NCI-H774 (cell line): ENCODE data around the gene PUS1.
"Not testable (repeated sequence)": the region's sequence is repeated elsewhere in the genome, so short reads cannot be mapped to it uniquely, and the experiment has no call there.

Experiments used
- DNase-seq: peaks from one replicate; lab custom pipeline; 2025; lab: John Stamatoyannopoulos, UW

The PUS1 gene

DNA sequence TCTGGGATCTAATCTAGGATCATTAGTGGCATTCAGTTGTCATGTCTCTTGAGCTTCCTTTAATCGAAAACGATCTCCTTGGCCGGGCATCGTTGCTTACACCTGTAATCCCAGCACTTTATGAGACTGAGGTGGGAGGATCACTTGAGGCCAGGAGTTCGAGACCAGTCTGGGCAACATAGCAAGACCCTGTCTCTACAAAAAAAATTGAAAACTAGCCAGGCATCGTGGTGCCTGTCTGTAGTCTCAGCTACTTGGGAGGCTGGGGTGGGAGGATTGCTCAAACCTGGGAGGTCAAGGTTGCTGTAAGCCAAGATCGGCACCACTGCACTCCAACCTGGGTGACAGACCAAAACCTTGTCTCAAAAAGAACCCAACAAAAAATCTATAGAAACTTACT, 9.0 kb downstream of the PUS1 start:
- DNase-seq, result no peak

DNA sequence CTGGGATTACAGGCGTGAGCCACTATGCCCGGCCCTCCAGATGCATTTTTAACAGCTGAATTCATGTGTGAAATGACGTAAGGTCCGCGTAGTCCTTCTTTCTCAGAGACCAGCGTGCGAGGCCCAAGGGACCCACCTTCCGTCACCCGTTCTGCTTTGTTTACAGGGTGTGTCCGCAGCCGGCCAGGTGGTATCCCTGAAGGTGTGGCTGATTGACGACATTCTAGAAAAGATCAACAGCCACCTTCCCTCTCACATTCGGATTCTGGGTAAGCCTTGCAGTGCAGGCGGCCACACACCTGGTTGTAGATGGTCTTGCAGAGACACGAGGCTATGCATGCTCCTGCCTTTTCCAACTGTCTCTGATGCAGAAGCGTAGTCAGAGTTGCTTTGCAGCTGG, 9.9 kb downstream of the PUS1 start:
- DNase-seq, result no peak

DNA sequence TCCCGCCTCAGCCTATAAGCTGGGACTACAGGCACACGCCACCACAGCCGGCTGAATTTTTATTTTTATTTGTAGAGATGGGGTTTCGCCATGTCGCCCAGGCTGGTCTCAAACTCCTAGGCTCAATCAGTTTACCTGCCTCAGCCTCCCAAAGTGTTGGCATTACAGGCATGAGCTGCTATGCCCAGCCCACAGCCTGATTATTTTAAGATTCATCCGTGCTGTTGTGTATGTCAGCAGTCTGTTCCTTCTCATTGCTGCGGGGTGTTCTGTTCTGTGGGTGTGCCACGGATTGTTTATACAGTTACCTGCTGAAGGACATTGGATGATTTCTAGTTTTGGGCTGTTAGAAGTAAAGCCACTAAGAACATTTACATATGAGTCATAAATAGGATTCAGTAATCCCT, 11.1 kb downstream of the PUS1 start:
- no peak for DNase-seq

DNA sequence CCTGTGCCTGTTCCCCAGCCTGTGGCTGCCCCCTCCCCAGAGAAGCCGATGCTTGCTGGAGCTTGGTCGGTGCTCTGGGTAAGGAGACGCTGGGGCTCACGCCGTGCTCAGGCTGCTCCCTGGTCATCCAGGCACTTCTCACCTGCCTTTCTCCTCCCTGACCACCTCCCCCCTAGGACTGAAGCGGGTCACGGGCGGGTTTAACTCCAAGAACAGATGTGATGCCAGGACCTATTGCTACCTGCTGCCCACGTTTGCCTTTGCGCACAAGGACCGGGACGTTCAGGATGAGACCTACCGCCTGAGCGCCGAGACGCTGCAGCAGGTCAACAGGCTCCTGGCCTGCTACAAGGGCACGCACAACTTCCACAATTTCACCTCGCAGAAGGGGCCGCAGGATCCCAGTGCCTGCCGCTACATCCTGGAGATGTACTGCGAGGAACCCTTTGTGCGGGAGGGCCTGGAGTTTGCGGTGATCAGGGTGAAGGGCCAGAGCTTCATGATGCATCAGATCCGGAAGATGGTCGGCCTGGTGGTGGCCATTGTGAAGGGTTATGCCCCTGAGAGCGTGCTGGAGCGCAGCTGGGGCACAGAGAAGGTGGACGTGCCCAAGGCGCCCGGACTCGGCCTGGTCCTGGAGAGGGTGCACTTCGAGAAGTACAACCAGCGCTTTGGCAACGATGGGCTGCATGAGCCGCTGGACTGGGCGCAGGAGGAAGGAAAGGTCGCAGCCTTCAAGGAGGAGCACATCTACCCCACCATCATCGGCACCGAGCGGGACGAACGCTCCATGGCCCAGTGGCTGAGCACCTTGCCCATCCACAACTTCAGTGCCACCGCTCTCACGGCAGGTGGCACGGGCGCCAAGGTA, 12.3 kb downstream of the PUS1 start:
- no peak for DNase-seq

DNA sequence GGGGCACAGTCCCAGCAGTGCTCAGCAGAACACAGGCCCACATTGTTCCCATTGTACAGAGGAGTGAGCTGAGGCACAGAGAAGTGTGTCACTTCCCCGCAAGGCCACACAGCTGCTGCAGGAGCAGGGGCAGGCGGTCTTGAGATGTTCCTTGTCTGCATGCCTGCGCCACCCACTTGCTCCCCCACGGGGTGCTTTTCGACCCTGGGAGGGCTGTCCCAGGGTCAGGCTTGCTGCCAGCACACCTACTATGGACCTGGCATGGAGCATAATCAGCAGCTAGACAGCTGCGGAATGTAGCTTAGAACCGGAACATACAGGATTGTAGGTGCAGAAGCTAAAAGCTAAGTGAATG, 12.9 kb downstream of the PUS1 start:
- DNase-seq, result no peak

DNA sequence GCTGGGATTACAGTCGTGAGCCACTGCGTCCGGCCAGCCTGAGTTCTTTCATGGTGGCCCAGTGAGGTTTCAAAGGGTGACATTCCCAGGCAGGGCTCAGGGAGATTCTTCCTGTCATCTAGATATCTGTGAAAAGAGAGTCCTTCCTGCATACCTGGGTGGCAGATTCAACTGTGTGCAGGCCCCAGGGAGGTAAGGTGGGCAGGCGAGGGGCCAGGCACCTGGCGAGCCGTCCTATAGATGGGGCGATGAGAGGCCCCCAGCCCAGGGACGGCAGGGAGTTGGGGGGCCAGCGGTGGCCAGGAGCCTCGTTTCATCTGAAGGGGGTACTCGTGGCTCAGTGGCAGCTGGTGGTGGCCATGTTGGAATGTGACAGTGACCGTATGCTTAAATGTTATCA, 13.6 kb downstream of the PUS1 start:
- DNase-seq, result no peak

DNA sequence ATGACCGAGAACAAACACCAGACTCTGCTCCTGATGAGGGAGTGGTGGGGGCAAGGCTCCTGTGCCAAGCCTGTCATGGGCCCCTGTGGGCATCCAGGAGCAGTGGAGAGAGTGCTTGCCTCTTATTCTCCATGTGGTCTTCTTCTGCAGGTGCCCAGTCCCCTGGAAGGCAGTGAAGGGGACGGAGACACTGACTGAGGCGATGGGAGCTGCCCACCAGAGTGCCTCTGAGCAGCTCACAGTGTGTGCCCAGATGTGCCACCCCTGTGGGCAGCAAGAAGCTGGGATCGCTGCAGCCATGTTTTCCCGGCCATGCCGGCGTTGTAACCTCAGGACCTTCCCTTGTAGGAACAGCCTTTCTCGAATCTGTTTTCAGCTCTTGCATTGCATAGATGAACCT, 14.3 kb downstream of the PUS1 start:
- no peak for DNase-seq

DNA sequence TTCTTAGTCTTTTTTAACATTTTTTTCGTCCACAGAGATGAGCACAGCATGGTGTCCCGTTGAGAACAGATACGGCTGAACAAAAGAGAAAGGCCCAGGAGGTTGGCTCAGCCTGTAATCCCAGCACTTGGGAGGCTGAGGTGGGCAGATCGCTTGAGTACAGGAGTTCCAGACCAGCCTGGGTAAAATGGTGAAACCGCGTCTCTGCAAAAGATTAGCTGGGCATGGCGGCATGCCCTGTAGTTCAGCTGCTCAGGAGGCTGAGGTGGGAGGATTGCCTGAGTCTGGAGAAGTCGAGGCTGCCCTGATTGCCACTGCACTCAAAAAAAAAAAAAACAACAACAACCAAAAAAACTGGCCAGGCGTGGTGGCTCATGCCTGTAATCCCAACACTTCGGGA, 14.8 kb downstream of the PUS1 start:
- DNase-seq, result no peak

DNA sequence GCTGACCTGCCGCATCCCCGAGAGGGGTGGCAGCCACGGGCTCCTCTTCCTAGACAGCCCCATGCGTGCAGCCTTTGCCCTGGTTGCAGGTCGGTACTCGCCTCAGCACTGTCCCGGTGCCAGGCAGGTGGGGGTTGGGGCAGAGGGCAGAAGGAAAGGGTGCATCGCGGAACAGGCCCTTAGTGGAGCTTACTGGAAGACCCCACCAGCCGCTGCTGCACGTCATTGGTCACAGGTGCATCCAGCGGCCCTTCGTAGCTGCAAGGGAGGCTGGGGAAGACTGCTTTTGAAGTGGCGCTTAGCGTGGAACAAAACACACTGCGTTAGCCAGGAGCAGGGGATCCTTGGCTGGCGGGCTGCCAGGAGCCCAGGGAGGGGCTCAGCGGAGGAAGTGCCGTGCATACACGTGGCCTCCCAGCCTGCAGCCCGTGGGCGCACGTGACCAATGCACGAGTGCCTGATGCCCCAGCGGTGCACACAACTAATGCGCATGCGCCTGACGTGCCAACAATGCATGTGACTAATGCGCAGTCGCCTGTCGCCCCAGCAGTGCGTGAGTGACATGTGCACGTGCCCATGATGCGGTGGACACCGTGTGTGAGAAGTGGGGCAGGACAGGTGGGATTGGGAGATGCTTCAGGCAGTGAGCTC, 15.7 kb downstream of the PUS1 start:
- no peak for DNase-seq

DNA sequence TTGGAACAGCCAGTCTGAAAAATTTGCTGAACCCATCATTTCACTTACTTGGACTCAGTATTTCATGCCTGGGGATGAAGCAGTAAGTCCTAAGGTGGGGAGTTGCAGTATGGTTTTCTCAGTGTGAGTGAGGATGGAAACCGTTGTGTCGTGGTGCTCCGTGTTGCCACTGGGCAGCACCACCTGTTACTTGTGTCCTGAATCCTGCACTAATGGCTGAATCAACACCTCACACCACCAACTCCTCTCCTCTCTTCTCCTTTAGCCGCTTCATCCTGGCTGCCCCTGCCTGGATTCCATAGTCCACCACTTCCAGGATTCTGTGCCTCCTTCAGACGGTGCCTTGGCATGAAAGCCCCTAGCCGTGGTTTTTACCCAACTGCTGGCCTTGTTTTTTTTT, 17.7 kb downstream of the PUS1 start:
- no peak for DNase-seq

DNA sequence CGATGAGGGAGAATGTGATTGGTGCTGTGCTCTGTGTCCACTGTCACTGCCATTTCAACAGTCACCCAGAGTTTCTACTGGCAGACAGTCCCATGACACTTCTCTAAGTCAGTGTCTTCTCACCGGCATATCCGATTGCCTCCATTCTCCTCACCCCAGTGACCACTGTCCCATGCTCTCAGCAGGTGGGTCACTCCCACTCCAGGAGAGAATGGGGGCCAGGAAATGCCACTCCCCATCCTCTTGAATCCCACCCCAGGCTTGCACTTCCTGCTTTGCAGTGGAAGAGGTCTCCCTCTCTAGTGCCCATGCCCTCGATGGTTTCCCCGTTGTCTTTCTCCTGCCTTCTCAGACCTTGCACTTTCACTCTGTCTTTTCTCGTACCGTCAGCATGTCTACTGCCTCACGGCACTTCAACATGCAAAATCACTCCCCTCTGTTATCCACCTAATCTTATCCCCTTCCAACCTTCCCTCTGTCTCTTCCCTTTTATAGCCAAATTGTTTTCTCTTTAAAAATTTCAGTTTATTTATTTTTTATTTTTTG, 18.5 kb downstream of the PUS1 start:
- no peak for DNase-seq

DNA sequence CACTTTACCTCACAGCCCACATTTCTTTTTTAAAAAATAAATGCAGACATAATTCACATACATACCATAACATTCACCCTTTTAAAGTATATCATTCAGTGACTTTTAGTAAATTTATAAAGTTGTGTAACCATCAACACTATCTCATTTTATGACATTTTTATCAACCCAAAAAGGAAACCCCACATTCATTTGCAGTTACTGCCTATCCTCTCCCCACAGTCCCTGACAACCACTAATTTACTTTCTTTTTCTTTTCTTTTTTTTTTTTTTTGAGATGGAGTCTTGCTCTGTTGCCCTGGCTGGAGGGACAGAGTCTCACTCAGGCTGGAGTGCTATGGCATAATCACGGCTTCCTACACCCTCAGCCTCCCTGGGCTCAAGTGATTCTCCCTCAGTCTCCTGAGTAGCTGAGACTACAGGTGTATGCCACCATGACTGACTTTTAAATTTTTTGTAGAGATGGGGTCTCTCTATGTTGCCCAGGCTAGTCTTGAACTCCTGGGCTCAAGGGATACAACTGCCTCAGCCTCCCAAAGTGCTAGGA, 19.2 kb downstream of the PUS1 start:
- DNase-seq, result no peak

DNA sequence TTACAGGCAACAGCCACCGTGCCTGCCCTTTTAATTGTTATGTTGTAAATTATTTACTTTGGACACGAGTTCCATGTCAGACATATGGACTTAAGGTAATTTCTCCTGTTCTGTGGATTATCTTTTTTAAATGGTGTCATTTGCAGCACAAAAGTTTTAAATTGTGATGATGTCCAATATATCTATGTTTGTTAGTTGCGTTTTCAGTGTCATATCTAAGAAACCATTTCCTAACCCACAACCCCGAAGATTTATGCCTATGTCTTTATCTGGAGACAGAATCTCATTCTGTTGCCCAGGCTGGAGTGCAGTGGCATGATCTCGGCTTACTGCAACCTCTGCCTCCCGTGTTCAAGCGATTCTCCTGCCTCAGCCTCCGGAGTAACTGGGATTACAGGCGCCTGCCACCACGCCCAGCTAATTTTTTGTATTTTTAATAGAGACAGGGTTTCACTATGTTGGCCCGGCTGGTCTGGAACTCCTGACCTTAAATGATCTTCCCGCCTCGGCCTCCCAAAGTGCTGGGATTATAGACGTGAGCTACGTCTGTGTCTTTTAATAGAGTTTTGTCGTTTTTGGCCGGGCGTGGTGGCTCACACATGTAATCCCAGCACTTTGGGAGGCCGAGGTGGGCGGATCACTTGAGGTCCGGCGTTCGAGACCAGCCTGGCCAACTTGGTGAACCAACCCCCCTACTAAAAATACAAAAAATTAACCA, 19.8 kb downstream of the PUS1 start:
- not testable (repeated sequence) for DNase-seq

DNA sequence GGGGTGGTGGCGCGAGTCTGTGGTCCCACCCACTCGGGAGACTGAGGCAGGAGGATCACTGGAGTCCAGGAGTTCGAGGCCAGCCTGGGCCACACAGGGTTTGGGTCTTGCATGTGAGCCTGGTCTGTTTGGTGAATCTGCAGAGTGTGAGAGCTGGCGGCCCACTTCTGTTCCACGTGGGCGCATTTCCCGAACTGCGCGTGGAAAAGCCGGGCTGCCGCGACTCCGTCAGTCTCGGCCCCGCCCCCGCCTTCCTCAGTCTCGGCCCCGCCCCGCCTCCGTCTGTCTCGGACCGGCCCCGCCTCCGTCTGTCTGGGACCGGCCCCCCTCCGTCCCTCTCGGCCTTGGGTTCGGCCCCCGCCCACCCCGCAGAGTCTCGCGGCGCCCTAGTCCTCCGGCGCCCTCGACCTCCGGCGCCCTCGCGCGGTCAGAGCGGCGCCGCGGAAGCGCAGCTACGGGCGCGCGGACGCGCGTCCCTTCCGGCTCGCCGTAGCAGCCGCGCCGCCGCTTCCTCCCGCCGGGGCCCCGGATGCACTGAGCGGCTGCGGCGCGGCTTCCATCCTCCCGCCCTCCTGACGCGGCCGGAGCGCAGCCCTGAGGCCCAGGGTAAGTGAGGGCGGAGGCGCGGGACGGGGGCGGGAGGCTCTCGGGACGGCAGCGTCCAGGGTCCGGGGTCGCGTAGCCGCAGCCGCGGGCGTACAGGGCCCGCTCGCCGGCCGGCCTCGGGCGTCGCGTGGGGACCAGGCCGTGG, 20.5 kb downstream of the PUS1 start, which contains the start of gene EP400:
EP400 (plus strand) TSS at position 512 of the 751 bp plus-strand sequence. CDS start 10,678 bp downstream, outside the sequence.
- peak; percentile 97 for DNase-seq

DNA sequence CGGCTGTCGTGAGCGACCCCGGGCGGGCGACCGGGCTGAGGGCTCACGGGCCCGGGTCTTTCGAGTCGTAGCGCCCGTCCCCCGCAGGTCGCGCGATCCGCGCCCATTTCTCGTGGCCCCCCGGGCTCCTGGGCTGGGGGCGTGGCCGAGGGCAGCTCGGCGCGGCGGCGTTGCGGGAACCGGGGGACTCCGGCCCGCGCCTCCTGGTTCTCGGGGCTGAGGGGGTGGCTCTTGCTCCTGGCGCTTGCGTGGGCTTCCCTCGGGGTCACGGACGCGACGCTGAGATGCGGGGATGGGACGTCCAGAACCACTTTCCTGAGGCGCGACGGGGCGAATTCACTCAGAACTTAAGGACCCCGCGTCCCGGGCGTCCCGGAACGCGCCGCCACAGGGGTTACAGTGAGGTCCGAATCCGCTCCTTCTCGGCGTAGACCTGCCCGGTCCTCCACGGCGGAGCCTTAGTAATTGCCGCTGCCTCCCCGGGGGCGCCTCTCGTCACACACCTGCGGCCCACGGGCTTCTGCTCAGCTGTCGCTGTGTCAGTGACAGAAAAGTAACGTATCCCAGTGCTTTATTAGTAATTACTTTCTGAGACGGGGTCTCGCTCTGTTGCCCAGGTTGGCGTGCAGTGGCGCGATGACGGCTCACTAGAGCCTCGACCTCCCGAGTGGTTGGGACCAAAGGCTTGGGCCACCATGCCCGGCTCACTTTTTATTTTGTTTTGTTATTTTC, 21.3 kb downstream of the PUS1 start:
- DNase-seq, result no peak

DNA sequence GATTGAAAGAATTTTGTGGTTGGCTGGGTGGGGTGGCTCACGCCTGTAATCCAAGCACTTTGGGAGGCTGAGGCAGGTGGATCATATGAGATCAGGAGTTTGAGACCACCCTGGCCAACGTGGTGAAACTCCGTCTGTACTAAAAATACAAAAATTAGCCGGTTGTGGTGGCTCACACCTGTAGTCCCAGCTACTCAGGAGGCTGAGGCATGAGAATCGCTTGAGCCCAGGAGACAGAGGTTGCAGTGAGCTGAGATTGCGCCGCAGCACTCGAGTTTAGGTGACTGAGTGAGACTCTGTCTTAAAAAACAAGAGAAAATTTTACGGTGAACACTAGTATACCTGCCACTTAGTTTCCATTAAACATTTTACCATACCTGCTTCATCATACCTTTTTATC, 24.7 kb downstream of the PUS1 start:
- not testable (repeated sequence) for DNase-seq

DNA sequence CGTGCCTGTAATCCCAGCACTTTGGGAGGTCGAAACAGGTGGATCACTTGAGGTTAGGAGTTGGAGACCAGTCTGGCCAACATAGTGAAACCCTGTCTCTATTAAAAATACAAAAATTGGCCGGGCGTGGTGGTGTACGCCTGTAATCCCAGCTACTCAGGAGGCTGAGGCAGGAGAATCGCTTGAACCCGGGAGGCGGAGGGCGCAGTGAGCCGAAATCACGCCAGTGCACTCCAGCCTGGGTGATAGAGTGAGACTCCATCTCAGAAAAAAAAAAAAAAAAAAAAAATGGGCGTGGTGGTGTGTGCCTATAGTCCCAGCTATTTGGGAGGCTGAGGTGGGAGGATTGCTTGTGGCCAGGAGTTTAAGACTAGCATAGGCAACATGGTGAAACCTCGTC, 25.4 kb downstream of the PUS1 start:
- not testable (repeated sequence) for DNase-seq

DNA sequence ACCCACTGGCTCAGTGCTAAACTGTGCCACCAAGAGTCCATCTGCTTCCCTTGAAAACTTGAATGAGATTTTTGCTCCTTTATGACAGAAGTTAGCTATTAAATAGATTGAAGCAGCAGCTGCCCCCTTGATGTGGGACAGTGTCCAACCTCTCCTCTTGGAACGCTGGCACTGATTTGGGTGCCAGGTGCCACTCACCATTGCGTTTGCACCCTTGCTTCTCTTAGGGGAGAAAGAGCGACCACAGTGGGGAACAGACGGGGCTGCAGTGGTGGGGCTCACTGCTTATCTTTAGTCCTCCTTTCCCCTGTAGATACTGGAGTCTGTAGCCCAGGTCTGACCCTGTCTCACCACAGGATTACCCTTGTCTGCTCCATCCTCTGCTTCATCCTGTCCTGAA, 30.0 kb downstream of the PUS1 start:
- no peak for DNase-seq

DNA sequence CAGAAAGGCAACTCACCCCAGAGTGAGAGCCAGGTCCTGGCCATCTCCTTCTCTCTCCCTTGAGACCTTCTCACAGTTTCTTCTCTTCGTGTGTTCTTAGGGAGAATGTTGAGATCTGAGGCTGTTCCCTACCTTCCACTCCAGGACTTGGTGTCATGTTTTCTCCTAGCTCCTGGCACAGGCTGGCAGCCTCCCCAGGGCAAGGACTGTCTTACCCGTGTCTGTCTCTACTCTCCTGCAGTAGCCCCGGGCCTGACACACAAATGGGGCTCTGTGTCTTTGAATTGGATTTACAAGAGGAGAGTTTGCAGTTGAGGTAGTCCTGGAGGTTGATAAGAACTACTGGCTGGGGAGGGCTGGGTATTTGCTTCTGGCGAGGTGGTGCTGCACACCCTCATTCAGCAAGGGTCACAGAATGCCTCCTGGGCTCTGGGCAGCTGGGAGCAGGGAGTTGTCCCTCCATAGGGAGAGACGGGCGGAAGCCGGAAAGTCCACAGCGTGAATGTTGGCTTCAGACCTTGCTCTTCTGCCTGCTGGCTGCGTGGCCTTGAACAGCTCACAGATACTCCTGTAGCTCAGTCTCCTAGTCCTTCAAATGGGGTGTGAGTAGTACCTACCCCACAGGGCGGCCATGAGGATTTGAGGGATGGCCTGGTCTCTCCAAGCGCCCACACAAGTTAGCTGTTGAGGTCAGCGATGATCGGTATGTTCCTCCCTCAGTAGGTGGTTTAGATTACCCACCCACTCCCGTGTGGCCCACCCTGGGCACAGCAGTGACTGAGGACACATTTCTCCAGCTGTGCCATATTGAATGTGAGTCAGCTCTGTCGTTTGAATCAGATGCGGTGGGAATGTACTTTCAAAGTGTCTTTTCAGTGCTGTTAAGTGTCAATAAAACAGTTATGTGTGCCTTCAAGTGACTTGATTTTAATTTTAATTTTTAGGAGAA, 30.8 kb downstream of the PUS1 start:
- no peak for DNase-seq
